DND-41 (cell line): ENCODE data around the gene PARL.

Experiments used
- EZH2 ChIP-seq: IDR thresholded peaks from 3 replicates; pipeline ENCODE4 v1.6.1; 2012; ENCODE audit warnings: borderline replicate concordance, low read depth, mild to moderate bottlenecking, moderate library complexity, low read length, inconsistent platforms; ENCODE audit not compliant: severe bottlenecking
- TF ChIP-seq, protein P1 (sequence below): IDR thresholded peaks from 2 replicates; pipeline ENCODE4 v1.5.1; 2012; ENCODE audit warnings: borderline replicate concordance, low read length, moderate library complexity, mild to moderate bottlenecking; ENCODE audit not compliant: poor library complexity, severe bottlenecking; ENCODE audit errors: extremely low read depth

DNA sequence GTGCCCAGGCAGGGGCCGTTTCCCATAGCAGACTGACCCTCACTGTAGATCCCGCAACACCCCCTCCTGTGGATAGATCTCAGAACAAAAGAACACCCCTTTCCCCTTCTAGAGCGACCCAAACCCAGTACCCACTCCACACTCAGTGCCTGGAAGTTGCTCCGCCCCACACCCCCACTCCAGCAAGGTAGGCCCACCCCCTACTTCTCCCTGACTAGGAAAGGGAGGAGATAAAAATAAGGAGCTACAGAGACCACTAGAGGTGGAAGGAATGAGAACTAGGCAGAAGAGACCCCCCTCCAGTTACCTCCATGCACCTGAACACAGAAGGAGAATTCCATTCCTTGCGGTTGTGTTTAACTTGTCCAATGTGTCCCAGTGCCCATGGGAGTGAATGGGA is 30.2 kb upstream of the PARL start:
- TF ChIP-seq, protein P1, sequence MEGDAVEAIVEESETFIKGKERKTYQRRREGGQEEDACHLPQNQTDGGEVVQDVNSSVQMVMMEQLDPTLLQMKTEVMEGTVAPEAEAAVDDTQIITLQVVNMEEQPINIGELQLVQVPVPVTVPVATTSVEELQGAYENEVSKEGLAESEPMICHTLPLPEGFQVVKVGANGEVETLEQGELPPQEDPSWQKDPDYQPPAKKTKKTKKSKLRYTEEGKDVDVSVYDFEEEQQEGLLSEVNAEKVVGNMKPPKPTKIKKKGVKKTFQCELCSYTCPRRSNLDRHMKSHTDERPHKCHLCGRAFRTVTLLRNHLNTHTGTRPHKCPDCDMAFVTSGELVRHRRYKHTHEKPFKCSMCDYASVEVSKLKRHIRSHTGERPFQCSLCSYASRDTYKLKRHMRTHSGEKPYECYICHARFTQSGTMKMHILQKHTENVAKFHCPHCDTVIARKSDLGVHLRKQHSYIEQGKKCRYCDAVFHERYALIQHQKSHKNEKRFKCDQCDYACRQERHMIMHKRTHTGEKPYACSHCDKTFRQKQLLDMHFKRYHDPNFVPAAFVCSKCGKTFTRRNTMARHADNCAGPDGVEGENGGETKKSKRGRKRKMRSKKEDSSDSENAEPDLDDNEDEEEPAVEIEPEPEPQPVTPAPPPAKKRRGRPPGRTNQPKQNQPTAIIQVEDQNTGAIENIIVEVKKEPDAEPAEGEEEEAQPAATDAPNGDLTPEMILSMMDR, result no peak
- TF ChIP-seq EZH2, result no peak
